ENCODE measurements around the gene ZNF710. TPM values are rescaled to one million over a fixed set of nuclear protein-coding genes. Genes with fewer than 3 reads are reported as not detected.

Gene ZNF710
- total RNA-seq, 1 donor from 2014 or later, result 26.8 TPM

- Histone ChIP-seq H3K4me3 (ENCODE audit: low read depth, low read length) (no peak overlapping the region), H3K27me3 (ENCODE audit: control insufficient read depth, insufficient read depth, low read length) (no peaks in the 10 kb centered on the region), H3K36me3 (ENCODE audit: control insufficient read depth, insufficient read depth, low read length) (no peaks in the 10 kb centered on the region)
- TF ChIP-seq CTCF (IDR thresholded peaks at IDR 0.05; ENCODE audit: insufficient read depth, low read length, poor library complexity, severe bottlenecking), result no peak
- no peak for DNase-seq (ENCODE audit: low read depth)
Observed at GRCh38 chr15:90121086-90121485, 120.0 kb downstream of the ZNF710 start.

GRCh38 chr15:90124507-90124906 lies 123.4 kb downstream of the ZNF710 start:
- DNase-seq (ENCODE audit: low read depth), result no peak
- Histone ChIP-seq H3K4me3 (ENCODE audit: low read depth, low read length) (no peak overlapping the region), H3K36me3 (ENCODE audit: control insufficient read depth, insufficient read depth, low read length) (no peaks in the 10 kb centered on the region), H3K27me3 (ENCODE audit: control insufficient read depth, insufficient read depth, low read length) (no peaks in the 10 kb centered on the region)
- no peak for TF ChIP-seq CTCF (IDR thresholded peaks at IDR 0.05; ENCODE audit: insufficient read depth, low read length, poor library complexity, severe bottlenecking)

- no peak for TF ChIP-seq CTCF (IDR thresholded peaks at IDR 0.05; ENCODE audit: insufficient read depth, low read length, poor library complexity, severe bottlenecking)
- Histone ChIP-seq H3K36me3 (ENCODE audit: control insufficient read depth, insufficient read depth, low read length) (no peaks in the 10 kb centered on the region), H3K27me3 (ENCODE audit: control insufficient read depth, insufficient read depth, low read length) (no peaks in the 10 kb centered on the region), H3K4me3 (ENCODE audit: low read depth, low read length) (no peak overlapping the region)
- DNase-seq (ENCODE audit: low read depth), result no peak
Observed at GRCh38 chr15:90126022-90126421, 124.9 kb downstream of the ZNF710 start.

GRCh38 chr15:90126596-90127435 lies 125.7 kb downstream of the ZNF710 start:
- Histone ChIP-seq H3K4me3 (ENCODE audit: low read depth, low read length) (no peak overlapping the region), H3K36me3 (ENCODE audit: control insufficient read depth, insufficient read depth, low read length) (no peaks in the 10 kb centered on the region), H3K27me3 (ENCODE audit: control insufficient read depth, insufficient read depth, low read length) (no peaks in the 10 kb centered on the region)
- no peak for TF ChIP-seq CTCF (IDR thresholded peaks at IDR 0.05; ENCODE audit: insufficient read depth, low read length, poor library complexity, severe bottlenecking)
- no peak for DNase-seq (ENCODE audit: low read depth)

GRCh38 chr15:90130291-90130690 lies 129.2 kb downstream of the ZNF710 start:
- no peaks in the 10 kb centered on the region for H3K36me3 ChIP-seq (ENCODE audit: control insufficient read depth, insufficient read depth, low read length)
- DNase-seq (ENCODE audit: low read depth), result no peak
- no peaks in the 10 kb centered on the region for H3K27me3 ChIP-seq (ENCODE audit: control insufficient read depth, insufficient read depth, low read length)
- no peak overlapping the region for H3K4me3 ChIP-seq (ENCODE audit: low read depth, low read length)
- no peak for TF ChIP-seq CTCF (IDR thresholded peaks at IDR 0.05; ENCODE audit: insufficient read depth, low read length, poor library complexity, severe bottlenecking)

Other genes starting within 250 kb of the ZNF710 start
- gene MESP2, start 225.0 kb upstream of the ZNF710 start, total RNA-seq, result 0.27 and 0.29 TPM in 2 replicates
- gene ANPEP, start 186.5 kb upstream of the ZNF710 start, total RNA-seq, result 9.4 and 11.6 TPM in 2 replicates
- 47.1 and 66.6 TPM in 2 replicates for gene AP3S2, start 107.3 kb upstream of the ZNF710 start, total RNA-seq
- gene ARPIN, start 88.4 kb upstream of the ZNF710 start, total RNA-seq, result 10.5 and 11.2 TPM in 2 replicates
- 79.1 and 92.7 TPM in 2 replicates for gene IDH2, start 101.1 kb downstream of the ZNF710 start, total RNA-seq
- gene SEMA4B, start 200.0 kb downstream of the ZNF710 start, total RNA-seq, result 44.2 and 51.2 TPM in 2 replicates
- gene CIB1, start 232.6 kb downstream of the ZNF710 start, total RNA-seq, result 33.6 and 38.1 TPM in 2 replicates
- gene GDPGP1, start 232.9 kb downstream of the ZNF710 start, total RNA-seq, result 8.1 and 11.0 TPM in 2 replicates
- 0.41 TPM in 1 of 2 replicates, not detected in the other for gene TTLL13, start 248.2 kb downstream of the ZNF710 start, total RNA-seq